Gastrocnemius medialis (tissue), 4 donors: ENCODE results near the gene SERPINE1.

ENCODE experiments used
- POLR2A ChIP-seq, 2 donors: fragments of 450-650 bp; IDR thresholded peaks; one replicate each; pipeline ENCODE4 v1.6.1; 2017; ENCODE audit warnings: antibody characterized with exemption in 2 of 2, mild to moderate bottlenecking in 2 of 2, moderate library complexity in 2 of 2
- TF ChIP-seq, protein P1 (sequence below), 5 experiments: fragments of 450-650 bp in 3 of 5; fragments of 200-600 bp in 2 of 5; sonication (generic) in 2 of 5; IDR thresholded peaks in 4 of 5; conservative IDR thresholded peaks in 1 of 5; 1 replicate in 4 of 5; 2 replicates in 1 of 5; pipeline ENCODE4 v1.5.1; 2016 to 2019; ENCODE audit warnings: antibody characterized with exemption in 5 of 5, mild to moderate bottlenecking in 3 of 5, moderate library complexity in 3 of 5

- TF ChIP-seq, protein P1, sequence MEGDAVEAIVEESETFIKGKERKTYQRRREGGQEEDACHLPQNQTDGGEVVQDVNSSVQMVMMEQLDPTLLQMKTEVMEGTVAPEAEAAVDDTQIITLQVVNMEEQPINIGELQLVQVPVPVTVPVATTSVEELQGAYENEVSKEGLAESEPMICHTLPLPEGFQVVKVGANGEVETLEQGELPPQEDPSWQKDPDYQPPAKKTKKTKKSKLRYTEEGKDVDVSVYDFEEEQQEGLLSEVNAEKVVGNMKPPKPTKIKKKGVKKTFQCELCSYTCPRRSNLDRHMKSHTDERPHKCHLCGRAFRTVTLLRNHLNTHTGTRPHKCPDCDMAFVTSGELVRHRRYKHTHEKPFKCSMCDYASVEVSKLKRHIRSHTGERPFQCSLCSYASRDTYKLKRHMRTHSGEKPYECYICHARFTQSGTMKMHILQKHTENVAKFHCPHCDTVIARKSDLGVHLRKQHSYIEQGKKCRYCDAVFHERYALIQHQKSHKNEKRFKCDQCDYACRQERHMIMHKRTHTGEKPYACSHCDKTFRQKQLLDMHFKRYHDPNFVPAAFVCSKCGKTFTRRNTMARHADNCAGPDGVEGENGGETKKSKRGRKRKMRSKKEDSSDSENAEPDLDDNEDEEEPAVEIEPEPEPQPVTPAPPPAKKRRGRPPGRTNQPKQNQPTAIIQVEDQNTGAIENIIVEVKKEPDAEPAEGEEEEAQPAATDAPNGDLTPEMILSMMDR (IDR thresholded peaks at IDR 0.05 in 4 of 5, conservative IDR thresholded peaks at IDR 0.05 in 1 of 5) = no peak
- TF ChIP-seq POLR2A (IDR thresholded peaks at IDR 0.05) = no peak
Observed at GRCh38 chr7:101120315-101120714, 6.6 kb upstream of the SERPINE1 start.
